GM21515 (cell line): ENCODE results near the gene CBX4.
"Not testable (repeated sequence)": the region's sequence is repeated elsewhere in the genome, so short reads cannot be mapped to it uniquely, and the experiment has no call there.

Experiments used
- ATAC-seq: cut with Tn5 transposase; IDR thresholded peaks from one replicate; pipeline ENCODE4 v1.9.1; 2021; ENCODE audit not compliant: unreplicated experiment

The CBX4 gene

GRCh38 chr17:79861413-79862216 is 22.4 kb upstream of the CBX4 start:
- no peak for ATAC-seq

GRCh38 chr17:79859676-79860615 is 20.7 kb upstream of the CBX4 start:
- ATAC-seq = no peak

DNA sequence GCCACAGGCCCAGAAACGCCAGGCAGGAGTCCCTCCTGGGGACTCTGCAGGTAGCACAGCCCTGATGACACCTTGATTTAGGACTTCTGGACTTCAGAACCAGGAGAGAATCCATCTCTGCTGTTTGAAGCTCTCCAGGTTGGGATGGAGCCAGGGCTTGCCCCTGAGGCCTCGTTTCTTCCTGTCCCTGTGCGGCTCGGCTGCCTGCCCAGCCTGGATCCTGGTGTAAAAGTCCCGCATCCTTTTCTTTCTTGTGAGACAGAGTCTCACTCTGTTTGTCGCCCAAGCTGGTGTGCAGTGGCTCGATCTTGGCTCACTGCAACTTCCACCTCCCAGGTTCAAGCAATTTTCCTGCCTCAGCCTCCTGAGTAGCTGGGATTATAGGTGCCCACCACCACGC is 17.9 kb upstream of the CBX4 start:
- ATAC-seq = no peak

DNA sequence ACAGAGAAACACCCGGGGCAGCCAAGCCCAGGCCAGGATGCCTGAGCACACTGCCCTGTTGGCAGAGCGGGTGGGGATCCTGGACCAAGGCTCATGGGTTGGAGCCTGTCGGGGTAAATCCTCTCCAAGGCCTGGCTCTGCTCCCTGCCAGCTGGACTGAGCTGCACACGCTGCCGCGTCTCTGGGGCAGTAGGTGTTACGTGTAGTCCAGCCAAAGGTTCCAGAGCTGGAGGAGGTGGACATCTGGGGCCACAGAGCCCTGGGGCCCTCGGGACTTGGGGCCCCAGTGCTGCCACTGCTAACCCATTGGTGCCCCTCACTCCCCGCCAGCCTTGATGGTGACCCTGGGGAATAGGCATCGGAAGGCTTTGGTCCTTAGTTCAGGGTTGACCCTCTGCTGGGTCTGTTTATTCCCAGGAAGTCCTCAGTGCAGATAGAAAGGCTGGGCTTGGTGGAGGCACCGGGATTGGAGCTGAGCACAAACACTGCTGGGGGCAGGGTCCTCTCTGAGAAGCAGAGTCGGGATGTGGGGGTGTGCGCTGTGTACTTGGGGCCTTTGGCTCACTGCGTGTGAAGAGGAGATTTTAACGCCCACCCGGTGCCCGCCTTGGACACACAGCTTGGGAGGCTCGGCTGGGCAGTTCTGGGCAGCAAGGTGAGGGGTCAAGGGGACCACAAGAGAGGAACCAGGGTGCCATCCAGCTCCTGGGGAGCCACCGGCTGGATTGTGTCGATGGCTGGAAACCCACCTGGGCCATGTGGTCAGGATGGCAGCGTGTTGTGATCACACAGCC is 16.3 kb upstream of the CBX4 start:
- no peak for ATAC-seq

DNA sequence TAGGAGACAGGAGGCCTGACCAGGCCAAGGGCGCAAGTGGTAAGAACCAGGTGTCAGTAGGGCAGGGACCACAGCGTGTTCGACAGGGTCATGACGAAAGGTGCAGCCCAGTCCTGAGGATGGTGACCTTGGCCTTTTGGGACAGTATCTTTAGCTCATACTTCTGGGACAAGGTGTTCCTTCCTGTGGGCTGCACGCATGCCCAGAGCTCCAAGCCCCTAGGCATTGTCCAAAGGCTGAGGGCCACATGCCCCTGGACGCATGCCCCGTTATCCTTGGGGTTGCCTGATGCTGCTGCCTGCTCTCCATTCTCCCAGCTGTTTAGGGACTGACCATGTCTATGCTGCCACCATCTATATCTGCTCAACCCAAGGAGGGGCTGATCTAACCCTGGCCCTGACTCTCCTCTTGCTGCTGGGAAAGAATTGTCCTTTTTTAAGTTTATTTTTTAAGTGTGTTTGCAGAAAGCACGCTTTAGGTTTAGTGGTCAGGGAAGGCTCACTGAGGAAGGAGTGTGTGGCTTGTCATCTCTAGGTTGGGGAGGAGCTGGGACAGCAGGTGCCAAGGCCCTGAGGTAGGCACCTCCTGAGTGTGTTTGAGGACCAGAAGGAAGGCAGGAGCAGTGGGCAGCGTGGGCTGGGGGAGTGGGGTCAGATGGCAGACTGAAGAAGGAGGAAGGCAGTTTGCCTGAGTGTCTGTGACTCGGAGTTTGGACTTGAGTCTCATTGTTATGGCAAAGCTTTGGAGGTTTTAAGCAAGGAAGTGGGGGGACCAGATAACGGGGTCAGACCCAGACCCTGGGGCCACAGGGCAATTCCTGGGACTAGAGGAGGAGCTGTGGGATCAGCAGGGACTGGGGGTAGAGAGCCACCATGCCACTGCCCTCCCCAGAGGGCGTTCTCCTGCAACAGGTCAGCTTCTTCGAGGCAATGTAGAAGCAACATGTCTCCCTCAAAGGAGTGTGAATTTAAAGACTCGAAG is 15.1 kb upstream of the CBX4 start:
- ATAC-seq = no peak

- ATAC-seq = not testable (repeated sequence)
Observed at GRCh38 chr17:79853168-79853567, 13.9 kb upstream of the CBX4 start.

GRCh38 chr17:79852748-79853147 is 13.5 kb upstream of the CBX4 start:
- ATAC-seq = no peak

GRCh38 chr17:79851461-79851817 is 12.2 kb upstream of the CBX4 start:
- ATAC-seq = no peak

DNA sequence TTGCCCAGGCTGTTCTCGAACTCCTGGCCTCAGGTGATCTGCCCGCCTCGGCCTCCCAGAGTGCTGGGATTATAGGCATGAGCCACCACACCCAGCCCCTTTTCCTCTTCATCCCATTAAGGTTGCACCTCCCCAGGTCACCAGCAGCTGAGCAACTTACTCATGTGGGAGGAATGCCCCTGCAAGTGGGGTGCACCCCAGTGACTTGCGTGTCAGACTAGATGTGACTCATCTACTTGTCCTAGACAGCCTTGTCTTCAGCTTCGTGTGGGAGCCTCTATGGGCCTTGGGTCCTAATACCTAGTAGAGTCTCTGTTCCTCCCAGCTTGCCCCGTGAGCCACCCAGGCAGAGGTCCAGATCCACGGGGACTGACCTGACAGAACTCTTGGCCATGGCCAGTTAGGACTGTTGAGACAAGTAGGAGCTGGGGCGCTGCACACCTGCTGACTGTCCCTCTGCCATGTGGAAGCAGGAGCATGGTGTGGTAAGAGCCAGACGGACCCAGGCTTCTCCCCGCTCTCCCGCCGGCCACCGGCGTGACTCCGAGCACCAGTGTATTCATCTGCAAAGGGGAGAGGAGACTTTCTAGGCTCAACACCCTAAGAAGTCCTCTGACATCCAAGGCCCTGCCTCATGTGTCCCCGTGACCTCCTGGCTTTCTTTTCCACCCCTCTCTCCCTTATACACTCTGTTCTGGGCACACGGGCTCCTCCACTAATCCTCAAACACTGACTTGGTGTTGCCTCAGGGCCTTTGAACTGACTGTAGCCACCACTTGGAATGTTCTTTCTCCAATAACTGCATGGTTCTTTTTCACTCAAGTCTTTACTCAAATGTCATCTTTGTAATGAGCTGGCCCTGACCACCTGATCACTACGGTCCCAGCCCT is 11.6 kb upstream of the CBX4 start:
- ATAC-seq = no peak

DNA sequence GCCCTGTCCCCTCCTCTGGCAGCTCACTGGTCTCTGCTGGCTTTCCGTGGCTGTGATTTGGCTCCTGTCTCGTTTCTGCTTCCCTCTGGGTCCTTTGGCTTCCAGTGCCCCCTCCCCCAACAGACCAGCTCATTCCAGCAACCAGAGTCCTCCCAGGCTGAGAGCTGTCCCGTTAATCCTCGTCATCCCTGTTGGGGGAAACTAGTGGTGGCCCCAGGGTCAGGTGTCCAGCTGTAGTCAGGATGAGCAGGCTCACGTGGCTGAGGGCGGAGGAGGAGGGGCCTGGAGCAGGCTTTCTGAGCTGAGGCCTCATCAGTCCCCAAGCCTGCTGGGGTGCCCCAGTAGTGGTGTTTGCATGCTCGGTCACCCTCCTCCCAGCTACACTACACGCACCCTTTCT is 10.7 kb upstream of the CBX4 start:
- no peak for ATAC-seq

- no peak for ATAC-seq
Observed at GRCh38 chr17:79848370-79848766, 9.1 kb upstream of the CBX4 start.

GRCh38 chr17:79847698-79848369 is 8.6 kb upstream of the CBX4 start:
- ATAC-seq = no peak

- ATAC-seq = no peak
Observed at GRCh38 chr17:79845601-79845949, 6.3 kb upstream of the CBX4 start.

DNA sequence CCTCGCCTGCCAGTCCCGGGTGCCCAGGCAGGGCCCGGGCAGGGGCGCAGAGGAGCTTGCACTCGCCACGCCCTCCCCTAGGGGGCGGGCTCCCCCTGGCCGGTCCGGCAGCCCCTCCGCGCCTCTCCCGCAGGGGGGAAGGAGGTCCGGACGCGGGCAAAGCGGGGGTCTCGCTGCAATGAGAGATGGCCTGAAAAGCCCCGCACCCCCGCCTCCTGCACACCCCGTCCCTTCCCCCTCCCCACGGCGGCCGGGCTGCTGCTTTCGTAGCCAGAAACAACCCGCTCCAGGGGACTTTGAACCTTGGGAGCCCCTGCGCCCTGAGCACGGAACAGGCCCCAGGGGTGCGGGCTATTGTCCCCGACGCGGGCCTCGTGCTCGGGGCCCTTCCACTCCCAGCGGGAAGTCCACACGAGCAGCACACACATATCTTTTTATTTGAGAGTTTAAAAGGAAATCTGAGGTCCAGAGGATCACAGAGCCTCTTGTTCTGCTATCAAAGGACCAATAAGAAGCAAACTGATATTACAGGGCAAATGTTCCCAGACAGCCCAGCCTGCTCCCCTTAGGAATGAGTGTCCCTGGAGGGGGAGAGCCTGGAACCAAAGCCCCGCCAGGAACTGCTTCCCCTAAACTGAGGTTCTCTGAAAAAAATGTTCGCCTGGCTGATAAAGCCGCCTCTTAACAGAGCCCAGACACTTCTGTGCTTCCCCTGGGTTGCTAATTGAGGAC is 5.8 kb upstream of the CBX4 start:
- ATAC-seq = no peak

DNA sequence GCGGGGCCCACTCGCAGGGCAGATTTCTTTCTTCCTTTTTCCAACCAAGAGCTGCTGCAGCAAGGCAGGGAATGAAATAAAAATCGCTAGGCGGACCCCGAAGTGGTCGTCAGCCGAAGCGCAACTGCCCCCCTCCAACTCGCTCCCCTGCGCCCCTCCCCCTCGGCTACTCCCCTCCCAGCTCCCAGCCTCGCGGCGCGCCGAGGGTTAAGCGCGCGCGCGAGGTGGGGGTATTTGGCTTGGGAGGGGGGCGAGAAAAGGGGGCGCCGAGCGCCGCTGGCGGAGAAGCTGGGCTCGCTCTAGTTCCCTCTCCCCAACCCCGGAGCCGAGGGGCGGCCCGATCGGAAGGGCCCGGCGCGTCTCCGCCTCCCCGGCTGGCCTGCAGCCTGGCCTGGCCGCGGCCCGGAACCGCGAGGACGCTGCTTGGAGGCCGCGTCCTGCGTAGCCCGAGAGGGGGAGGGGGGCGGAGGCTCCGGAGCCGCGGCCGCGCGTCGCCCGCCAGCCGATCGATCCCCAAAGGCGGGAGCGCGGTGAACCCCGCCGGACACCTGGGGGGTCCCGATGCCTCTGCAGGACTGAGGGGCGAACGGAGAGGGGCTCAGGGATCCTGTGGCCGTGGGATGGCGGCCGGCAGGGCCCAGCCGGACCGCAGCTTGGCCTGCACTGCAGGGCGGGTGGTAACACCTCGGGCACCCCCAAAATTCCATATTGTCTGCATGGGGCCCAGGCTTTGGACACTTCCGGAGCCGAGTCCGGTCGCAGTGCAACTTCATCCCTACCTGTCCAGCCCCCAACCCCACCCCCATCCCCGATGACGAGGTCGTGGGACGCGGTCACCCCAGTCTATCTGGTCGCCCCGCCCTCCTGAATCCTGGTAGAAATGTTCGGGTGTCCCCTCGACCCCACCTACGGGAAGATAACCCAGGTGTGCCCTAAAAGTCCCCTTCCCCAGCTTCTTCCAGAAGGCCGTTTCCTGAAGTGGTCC is 4.9 kb upstream of the CBX4 start:
- ATAC-seq = no peak

GRCh38 chr17:79843474-79843815 is 4.2 kb upstream of the CBX4 start:
- no peak for ATAC-seq
